Measurements from ENCODE around the gene LAMA1.
"Not testable (repeated sequence)": the region's sequence is repeated elsewhere in the genome, so short reads cannot be mapped to it uniquely, and the experiment has no call there.

The LAMA1 gene

DNA sequence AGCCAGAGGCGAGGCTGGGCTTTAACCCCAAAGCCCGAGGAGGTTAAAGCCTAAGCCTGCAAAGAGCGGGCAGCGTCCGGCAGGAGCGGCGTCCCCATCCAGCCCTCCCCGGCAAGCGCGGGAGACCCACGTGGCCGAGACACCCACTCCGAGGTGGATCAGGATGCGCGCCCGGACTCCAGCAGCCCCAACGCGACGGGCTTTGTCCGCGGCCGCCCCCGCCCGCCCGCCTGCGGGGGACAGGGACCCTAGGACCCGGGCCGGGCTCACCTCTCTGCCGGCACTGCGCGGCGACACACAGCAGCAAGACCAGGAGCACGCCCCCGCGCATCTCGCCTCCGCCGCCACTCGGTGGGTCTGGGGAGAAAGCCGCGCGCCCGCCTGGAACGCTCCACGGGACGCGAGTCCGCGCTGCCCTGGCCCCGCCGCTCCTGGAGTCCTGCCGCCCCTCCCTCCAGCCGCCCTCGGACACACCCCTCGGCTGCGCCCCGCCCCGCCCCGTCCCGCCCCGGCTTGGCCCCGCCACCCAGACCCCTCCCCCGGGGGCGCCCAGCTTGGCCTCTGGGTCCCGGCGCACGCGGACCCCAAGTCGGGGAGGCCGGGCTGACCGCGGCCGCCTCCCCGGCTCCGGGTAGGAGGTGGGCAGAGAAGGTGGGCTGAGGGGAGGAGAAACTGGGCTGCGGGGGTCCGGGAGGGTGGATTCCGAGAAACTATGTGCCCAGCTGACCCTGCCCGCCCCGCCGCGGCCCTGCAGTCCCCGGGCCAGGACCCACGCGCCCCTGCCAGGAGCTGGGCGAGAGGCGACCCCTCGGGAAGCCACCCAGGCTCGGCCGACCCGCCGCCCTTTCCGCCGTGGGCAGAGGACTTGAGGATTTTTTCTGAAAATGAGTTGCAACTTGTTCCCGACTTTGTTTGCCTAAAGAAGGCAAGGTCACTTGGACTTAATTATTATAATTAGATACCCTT lies at the start of gene LAMA1:
Gene LAMA1, minus strand, starts transcription at position 408 of the 966 bp plus-strand sequence. Its CDS starts 77 bp downstream, at position 331.
- DNase-seq: no peak

DNA sequence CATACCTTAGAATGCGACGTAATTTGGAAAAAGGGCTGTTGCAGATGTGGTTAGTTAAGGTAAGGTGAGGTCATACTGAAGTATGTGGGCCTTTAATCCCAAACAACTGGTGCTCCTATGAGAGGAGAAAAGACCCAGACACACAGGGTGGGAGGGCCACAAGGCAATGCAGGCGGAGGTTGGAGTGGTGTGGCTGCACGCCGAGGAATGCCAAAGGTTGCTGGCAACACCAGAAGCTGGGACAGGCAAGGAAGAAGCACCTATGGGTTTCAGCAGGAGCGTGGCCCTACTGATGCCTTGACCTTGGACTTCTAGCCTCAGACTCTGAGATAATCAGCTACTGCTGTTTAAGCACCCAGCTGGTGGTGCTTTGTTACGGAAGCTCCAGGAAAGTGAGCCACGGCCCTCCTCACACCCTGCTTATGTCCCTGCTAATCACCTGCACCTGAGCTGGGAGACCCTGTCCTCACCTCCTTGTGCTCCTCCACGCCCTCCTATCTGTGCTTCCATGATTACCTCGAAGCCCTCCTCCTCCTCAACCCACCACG lies 48.3 kb upstream of the LAMA1 start:
- no peak for DNase-seq

DNA sequence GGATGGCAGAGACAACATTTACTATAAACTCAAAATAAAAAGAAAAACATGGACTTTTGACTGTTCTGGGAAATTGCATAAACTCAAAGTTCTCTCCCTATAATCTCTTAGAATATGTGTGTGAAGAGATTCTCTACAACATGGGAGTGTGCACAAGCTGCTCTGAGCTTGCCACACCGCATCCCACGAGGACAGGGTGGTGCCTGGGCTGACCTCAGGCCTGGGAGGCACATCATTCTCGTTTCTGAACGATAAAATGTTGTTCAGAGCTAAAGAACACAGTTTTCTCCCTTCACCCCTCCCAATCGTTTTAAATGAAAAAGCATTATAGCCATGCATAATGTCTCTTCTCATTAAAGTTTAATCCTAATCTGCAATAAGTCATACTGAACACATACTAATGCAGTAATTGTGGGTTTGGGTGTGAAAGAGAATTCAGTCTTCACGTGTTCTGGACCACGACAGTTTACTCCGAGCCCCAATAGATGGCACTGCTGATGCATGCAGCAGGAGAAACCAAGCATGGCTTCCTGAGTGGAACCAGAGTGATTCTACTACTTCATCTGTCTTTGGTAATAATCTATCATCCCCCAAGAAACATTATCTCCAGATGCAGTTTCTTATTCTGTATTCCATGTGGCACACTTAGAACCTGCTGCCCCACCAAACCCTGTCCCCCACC lies 46.9 kb upstream of the LAMA1 start:
- DNase-seq: no peak

- DNase-seq: no peak
Observed at GRCh38 chr18:7158216-7158615, 40.6 kb upstream of the LAMA1 start.

DNA sequence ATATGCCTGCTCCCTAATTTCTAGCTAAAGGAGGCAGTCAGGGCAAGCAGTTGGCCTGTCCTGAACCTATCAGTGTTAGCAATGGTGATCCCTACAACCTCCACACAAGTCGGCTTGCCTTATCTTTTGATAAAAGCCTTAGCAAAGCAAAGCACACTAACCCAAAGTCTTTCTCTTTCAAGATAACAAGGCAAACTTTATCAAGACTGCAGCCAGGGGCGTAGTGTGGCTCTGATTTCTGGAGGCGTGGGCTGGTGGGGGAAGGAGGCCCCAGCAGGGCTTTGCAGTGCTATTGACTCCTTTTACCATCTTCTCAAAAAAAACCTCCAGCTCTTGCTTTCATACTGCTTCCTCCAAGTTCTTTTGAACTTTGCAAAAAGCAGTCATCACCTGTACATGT lies 40.2 kb upstream of the LAMA1 start:
- DNase-seq: no peak

DNA sequence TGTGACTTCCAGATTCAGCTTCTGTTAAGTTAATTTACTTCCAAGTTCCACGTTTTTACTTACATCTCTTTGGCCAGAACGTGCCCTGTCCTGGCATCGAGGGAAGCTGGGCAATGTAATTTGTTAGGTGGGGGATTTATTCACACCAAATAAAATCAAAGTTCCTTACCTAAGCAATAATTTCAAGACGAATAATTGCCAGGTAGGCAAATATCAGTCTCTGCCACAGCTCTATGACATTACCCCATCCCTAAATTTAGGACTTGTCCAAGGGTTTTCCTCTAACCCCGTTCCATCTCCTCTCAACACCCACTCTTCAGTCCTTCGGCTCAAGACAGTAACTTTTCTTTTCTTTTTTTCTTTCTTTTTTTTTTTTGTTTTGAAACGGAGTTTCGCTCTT lies 38.3 kb upstream of the LAMA1 start:
- DNase-seq: no peak

GRCh38 chr18:7155092-7155491 lies 37.5 kb upstream of the LAMA1 start:
- DNase-seq: no peak

DNA sequence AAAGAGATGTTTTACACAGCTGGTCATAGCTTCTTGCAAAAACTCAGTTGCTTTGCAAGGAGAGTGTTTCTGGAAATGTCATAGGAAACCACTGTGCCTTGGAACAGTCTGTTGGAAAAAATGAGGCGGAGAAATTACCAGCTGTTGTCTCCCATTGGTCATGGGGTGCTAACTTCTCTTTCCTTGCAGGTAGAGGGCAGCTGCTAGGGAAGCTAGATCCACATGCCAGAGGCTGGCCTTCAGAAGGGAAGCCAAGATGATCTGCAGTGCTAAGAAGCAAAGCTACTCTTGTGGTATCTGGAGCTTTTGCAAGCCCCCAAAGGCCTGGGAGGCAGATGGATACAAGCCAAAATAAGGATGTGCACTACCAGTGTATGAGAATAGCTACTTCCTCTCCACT lies 34.8 kb upstream of the LAMA1 start:
- no peak for DNase-seq

DNA sequence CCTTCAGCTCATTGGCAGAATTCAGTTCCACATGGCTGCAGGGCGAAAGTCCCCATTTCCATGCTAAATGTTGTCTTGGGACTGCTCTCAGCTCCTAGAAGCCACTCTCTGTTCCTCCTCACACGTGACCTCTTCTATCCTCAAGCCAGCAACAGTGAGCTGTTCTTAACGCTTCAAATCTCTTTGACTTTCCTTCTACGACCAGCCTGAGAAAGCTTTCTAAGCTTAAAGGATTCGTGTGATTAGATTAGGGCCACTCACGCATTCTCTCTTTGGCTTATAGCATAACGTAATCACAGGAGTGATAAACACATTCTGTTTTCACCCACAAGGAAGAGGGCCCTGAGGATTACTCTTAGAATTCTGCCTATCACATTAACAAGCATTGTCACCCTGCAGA lies 29.8 kb upstream of the LAMA1 start:
- no peak for DNase-seq

GRCh38 chr18:7146067-7146466 lies 28.5 kb upstream of the LAMA1 start:
- DNase-seq: no peak

DNA sequence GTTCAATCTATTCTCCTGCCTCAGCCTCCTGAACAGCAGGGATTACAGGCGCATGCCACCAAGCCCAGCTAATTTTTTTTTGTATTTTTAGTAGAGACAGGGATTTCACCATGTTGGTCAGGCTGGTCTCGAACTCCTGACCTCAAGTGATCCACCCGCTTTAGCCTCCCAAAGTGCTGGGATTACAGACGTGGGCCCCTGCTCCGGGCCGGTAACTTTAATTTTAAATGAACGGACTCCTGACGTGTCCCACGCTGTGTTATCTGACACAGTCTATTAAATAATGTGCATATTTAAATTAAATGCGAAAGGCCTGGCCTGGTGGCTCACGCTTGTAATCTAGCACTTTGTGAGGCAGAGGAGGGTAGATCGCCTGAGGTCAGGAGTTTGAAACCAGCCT lies 27.3 kb upstream of the LAMA1 start:
- not testable (repeated sequence) for DNase-seq

DNA sequence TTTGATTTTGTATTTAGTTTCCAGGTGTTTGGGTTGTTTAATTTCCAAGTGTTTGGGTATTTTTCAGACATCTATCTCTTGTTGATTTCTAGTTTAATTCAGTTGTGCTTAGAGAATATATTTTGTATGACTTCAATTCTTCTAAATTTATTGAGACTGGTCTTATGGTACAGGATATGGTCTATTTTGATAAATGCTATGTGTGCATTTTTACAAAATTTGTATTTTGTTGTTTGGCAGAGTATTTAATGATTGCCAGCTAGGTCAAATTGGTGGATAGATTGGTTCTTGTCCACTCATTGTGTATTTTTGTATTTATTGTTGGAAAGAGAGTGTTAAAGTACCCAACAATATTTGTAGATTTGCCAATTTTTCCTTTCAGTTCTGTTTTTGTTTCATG lies 23.7 kb upstream of the LAMA1 start:
- DNase-seq: no peak

GRCh38 chr18:7139409-7139808 lies 21.8 kb upstream of the LAMA1 start:
- DNase-seq: no peak

DNA sequence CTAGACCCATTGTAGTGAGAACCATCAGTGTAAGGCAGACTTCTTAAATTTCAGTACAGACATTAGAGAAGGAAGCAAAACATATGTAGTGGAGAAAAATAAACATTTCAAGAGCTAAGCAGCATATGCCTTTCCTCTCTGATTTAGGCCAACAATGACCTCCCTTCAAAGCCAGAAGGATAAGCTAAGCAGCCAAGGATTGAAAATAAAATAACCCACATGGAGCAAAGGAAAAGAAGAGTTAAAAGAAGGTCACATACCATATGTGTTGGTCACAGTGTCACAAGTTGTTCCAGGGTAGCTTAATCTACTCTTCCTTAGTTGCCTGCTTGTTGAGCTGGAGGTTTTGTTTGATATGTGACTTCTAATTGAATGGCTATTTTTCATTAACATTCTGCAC lies 15.6 kb upstream of the LAMA1 start:
- DNase-seq: no peak

- no peak for DNase-seq
Observed at GRCh38 chr18:7132356-7133150, 15.0 kb upstream of the LAMA1 start.

DNA sequence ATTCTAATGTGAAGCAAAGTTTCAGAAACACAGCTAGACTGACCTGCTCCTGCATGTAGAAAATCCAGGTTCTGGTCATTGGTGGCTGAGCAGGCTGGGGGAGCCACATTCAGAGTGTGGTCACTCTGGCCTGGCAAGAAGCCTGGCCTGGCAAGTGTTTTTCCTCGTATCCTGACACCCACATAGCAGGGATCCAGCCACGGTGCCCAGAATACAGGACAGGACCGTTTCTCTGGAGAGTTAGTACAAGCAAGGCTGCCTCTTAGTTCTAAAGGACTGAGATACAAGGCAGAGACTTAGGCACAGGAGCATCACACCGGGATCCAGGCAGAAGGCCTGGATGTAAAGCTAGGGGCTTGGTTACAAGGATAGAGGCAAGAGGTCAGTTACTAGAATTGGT lies 4.8 kb upstream of the LAMA1 start:
- DNase-seq: no peak

- no peak for DNase-seq
Observed at GRCh38 chr18:7116792-7117389, 706 bp downstream of the LAMA1 start.

GRCh38 chr18:7116001-7116730 lies 1.4 kb downstream of the LAMA1 start:
- DNase-seq: no peak

GRCh38 chr18:7112936-7113335 lies 4.7 kb downstream of the LAMA1 start:
- no peak for DNase-seq

DNA sequence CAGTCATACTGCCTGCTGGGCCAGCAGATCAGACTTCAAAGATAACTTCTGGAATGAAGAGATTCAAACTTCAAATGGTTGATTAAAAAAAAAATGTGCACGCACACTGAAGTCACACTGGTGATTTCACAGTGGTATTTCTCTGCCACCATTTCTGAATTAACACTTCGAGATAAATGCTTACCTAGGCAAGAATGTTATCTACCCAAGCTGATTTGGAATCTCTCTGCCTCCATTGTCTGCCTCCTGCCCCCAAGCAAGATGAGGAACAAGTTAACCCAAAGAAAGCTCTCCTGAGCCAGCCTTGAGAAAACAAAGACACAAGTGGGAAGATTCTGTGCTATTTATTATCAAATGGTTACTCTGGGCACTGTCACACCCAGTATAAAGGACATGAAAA lies 6.5 kb downstream of the LAMA1 start:
- no peak for DNase-seq

- no peak for DNase-seq
Observed at GRCh38 chr18:7105943-7106342, 11.7 kb downstream of the LAMA1 start.

DNA sequence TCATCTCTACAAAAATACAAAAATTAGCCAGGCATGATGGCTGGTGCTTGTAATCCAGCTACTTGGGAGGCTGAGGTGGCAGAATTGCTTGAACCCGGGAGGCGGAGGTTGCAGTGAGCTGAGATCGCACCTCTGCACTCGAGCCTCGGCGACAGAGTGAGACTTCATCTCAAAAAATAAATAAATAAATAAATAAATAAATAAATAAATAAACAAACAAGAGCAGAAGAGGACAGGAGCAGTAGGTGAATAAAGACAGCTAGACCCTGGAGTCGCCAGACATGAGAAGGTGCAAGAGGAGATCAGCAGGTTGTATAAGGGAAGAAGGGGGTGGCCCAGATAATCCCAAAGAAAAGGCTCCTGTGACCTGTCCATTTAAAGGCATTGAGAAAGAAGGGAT lies 12.3 kb downstream of the LAMA1 start:
- DNase-seq: no peak

Measured in activated CD8-positive, alpha-beta memory T cell treated with anti-CD3 and anti-CD28 coated beads, Interleukin-2, amount 50 U/mL, for 48 hours (primary cell).